SW 1271 (cell line): ENCODE results near the gene TRPT1.

Source experiments
- DNase-seq, 2 experiments: peaks; one replicate each; lab custom pipeline; 2025; lab: John Stamatoyannopoulos, UW

The TRPT1 gene

DNA sequence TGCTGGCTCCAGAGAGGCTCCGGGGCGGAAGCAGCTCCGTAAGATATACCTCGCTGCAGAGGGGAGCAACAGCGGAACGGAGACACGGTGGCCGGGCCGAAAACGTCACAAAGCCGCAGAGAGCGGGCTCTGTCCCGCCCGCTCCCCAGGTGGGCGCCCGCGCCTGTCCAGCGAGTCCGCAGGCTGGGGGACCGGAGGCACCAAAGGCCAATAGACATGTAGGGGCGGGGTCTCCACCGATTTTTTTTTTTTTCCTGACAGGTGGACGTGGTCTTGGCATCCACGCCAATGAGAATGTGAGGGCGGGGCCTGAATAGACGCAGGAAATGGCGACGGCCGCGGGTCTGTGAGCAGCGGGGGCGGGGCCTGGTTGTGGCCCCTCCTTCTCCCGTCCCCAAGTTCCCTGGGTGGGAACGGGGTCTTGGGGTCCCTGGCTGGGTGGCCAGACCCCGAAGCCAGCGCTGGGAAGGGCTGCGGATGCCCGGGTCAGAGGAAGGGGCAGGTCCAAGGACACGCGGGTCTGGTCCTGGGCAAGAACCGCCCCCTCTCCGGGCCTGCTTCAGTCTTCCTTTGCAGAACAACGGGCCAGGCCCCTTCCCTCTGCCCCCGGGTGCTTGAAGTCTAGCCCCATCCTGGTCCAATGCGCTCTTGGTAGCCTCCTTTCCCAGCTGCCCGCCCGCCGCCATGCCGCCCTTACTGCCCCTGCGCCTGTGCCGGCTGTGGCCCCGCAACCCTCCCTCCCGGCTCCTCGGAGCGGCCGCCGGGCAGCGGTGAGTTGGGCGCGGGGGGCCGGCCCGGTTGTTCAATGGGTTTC, 4.4 kb upstream of the TRPT1 start, which contains the start of gene DNAJC4:
Gene DNAJC4, plus strand, starts transcription at position 378 of the 814 bp plus-strand sequence. Its CDS starts 307 bp downstream, at position 685.
- DNase-seq, result peak; percentile 86 to 87

DNA sequence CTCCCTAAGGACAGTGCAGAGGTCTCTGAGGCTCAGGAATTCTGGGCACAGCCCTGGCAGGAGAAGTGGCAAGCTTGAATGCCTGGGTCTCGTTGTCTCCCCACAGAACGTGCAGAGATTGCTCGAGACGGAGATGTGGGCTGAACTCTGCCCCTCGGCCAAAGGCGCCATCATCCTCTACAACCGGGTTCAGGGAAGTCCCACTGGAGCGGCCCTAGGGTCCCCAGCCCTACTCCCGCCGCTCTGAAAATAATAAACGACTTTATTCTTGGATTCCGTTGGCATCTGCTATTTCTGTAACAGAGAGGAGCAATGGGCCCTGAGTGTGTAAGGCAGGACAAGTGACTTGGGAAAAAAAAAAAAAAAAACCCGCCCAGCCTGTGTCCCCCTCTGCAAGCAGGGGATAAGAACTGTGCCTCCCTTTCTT, 3.8 kb upstream of the TRPT1 start:
- no peak for DNase-seq

DNA sequence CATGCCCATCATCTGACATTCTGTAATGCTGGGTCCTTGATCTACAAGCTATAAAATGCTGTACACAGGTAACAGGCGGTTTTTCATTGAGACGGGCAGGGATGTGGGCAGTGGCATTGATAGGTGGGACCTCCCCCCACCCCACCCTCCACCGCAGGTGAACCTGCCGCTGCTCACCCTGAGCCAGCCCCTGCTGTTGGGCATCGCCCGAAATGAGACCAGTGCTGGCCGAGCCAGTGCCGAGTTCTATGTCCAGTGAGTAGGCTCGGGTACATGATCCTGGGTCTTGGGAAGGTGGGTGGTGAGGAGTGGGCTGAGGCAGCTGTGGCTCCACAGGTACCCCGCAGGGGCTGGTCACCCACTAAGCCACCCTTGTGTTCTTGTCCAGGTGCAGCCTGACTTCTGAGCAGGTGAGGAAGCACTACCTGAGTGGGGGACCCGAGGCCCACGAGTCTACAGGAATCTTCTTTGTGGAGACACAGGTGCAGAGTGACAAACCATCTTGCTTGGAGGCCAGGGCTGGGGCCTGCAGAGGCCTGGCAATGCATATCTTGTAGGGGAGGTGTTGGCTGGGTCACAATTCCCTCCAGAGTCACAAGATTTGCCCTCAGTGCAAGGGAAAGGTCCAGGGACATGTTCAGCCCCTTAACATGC, 3.2 kb upstream of the TRPT1 start:
- no peak for DNase-seq

DNA sequence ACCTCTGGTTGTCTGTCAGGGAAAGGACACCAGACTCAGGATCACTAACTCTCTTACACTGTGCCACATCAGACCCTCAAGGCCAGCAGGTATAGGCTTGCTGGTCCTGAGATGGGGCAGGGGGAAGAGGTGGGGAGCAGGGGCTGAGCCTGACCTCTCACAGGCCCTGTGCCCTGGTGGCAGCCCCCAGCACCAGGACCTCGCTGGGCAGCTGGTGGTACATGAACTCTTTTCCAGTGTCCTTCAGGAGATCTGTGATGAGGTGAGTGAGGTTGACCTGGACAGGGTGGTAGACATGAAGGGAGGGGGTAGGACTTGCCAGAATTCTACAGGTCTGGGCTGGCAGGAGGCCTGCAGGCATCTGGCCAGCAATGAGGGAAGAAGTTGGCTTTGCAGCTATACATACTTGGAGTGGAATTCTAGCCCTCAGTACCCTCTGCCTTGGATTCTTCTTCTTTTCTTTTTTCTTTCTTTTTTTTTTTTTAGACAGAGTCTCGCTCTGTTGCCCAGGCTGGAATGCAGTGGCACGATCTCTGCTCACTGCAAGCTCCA, 1.5 kb upstream of the TRPT1 start:
- DNase-seq, result no peak

DNA sequence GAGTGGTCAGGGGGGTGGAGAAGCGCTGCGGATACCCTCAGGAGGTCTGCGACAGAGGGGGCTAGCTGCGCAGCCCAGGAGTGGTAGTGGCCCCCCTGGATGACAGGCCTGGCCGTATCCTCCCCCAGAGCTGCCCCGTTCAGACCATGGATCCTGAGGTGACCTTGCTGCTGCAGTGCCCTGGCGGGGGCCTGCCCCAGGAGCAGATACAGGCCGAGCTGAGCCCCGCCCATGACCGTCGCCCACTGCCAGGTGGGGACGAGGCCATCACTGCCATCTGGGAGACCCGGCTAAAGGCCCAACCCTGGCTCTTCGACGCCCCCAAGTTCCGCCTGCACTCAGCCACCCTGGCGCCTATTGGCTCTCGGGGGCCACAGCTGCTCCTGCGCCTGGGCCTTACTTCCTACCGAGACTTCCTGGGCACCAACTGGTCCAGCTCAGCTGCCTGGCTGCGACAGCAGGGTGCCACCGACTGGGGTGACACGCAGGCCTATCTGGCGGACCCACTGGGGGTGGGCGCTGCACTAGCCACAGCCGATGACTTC, 593 bp upstream of the TRPT1 start:
- peak; percentile 44 to 58 for DNase-seq

DNA sequence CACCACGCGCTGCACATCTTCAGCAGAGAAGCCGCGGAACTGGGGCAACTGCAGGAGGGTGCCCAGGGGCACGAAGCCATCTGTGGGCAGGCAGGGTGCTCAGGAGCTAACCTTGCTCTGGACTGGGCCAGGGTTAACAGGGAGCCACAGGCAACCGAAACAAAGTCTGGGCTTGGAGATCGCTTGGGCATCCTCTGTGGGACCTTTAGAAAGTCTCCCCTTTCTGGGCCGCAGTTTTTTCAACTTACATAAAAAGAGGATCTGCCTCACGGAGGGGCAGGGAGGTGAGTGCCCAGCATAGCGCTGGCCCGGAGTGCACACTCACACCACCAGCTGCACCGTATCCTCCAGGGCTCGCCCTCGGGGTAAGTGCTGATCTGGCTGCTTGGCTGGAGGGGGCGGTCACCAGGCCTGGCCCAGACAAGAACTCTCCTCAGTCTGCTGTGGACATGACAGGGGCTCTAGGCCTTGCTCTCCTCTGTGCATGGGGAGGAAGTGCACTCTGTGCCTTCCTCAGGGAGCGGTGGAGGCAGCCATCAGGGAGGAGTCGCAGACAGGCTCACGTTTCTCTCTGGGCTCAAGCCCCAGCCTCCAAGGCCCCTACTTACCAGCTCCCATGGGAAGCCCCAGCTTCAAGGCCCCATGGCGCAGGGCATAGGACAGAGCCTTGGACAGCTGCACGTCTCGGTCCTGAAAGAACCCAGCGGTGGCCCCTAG, 937 bp downstream of the TRPT1 start:
- DNase-seq, result no peak

DNA sequence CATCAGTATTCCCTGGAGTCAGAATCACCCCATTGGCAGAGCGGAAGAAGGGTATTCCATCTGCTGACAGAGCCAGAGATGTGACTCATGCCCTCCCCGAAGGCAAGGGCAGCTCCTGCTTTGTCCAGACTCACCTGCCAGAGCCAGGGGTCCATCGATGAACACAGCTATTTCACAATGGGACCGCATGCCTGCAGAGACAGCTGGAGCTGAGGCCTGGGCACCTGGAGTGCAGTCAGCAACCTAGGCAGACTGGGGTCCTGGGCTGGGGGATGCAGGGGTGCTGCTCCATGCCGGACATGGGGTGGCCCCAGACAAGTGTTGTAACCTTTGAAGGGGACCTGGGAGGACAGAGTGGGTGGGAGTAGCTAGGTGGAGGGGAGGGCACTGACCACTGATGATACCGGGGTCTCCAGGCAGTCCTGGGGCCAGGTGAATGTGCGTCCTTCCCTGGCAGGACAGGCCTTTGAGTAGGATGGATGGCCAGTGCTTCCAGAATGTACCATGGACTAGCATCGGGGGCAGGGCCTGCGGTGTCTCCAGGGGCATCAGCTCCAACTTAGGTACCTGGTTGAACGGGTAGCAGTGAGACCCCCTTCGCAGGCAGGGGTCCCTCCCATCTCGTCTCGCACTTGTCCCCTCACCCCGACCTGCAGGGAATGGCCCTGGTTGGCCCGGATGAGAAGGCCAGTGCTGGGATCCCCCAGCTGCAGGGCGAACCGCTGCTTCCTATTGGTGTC, 1.7 kb downstream of the TRPT1 start:
- DNase-seq, result no peak

DNA sequence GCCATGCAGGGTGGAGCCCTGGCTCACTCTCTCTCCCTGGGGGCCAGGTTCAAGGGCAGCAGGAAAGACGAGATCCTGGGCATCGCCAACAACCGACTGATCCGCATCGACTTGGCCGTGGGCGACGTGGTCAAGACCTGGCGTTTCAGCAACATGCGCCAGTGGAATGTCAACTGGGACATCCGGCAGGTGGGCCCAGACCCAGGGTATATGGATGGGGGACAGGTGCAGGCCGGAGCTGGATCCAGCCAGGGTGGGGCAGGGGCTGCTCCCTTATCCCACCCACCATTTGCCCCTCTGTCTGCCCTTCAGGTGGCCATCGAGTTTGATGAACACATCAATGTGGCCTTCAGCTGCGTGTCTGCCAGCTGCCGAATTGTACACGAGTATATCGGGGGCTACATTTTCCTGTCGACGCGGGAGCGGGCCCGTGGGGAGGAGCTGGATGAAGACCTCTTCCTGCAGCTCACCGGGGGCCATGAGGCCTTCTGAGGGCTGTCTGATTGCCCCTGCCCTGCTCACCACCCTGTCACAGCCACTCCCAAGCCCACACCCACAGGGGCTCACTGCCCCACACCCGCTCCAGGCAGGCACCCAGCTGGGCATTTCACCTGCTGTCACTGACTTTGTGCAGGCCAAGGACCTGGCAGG, 2.9 kb downstream of the TRPT1 start:
- no peak for DNase-seq

DNA sequence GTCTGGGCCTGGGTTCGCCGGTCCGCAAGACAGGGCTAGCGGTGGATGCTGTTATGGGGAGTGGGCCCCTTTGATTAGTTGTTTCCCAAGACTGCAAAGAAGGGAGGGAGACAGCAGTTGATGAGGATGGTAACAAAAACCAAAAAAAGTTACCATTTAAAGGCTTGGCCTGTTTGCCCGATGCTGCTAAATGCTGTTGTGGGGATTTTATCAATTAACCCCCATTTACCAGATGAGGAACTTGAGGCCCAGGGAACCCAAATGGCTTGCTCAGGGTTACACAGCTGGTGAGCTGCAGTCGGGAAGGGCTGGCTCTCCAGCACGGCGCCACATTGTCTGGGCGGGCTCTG, 3.4 kb downstream of the TRPT1 start:
- no peak for DNase-seq

DNA sequence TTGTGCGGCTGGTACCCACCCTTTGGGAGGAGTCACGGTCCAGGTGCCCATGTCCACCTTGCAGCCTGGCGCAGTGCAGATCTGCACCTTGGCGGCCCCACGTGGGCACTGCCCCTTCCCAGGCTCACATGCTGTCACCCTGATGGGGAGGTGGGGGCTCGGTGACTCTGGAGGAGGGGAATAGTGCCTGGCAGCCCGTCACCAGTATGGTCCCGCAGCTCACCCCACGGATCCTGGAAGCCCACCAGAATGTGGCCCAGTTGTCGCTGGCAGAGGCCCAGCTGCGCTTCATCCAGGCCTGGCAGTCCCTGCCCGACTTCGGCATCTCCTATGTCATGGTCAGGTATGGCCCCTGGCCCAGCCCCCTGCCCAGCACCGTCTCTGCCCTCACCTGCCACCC, 5.2 kb downstream of the TRPT1 start:
- no peak for DNase-seq

DNA sequence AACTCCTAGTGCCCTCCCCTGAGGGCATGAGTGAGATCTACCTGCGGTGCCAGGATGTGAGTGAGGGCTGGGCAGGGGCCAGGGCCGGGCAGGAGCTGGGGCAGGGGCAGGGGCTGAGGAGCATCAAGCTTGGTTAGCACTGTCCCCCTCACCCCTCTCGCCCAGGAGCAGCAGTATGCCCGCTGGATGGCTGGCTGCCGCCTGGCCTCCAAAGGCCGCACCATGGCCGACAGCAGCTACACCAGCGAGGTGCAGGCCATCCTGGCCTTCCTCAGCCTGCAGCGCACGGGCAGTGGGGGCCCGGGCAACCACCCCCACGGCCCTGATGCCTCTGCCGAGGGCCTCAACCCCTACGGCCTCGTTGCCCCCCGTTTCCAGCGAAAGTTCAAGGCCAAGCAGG, 5.7 kb downstream of the TRPT1 start:
- no peak for DNase-seq

DNA sequence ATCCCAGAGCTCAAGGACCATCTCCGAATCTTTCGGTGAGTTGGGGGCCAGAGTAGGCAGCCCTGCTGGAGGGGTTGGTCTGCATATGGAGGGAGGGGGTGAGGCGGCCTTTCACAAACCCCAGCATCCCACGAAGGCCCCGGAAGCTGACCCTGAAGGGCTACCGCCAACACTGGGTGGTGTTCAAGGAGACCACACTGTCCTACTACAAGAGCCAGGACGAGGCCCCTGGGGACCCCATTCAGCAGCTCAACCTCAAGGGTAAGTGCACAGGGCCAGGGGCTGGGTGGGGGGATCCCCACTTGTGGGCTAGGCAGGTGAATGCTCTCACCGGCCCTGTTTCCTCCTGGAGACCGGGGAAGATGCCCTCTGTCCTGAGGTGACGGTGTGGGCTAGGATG, 6.2 kb downstream of the TRPT1 start:
- DNase-seq, result no peak

DNA sequence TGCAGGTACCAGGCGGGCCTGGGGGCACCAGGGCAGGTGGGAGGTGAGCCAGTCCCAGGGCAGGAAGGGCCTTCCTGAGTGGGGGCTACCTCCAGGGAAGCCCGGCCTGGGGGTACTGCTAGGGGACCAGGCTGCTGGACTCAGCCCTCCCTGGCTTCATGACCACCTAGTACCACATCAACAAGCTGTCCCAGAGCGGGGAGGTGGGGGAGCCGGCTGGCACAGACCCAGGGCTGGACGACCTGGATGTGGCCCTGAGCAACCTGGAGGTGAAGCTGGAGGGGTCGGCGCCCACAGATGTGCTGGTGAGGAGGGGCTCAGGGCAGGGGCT, 6.7 kb downstream of the TRPT1 start:
- no peak for DNase-seq

DNA sequence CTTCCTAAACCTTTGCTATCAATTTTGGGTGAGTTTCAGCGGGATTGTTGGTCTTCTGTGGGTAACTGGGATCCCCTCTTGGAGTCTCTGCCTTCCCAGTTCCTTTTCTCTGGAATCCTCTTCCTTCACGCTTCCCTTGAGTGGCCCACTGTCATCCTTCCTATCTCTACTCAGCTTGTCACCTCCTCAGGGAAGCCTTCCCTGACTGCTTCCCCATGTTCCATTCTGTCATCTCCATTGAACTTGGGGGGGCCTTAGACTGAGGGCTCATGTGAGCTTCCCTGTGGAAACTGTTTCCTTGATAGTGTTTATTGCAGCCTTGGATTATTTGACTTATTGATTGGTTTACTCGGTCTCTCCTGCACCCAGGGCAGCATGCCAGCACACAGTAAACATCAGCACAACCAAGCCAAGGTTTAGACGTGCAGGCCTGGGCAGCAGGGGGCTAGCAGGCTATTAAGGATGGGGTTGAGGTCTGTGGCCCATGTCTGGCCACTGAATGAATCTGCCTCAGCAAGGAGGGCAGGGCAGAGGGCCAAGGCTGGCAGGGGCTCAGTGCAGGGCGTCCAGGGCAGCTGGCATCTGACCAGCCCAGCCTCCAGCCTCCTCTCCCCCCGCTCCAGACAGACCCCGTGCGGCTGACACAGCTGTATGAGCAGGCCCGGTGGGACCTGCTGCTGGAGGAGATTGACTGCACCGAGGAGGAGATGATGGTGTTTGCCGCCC, 7.2 kb downstream of the TRPT1 start:
- DNase-seq, result no peak

DNA sequence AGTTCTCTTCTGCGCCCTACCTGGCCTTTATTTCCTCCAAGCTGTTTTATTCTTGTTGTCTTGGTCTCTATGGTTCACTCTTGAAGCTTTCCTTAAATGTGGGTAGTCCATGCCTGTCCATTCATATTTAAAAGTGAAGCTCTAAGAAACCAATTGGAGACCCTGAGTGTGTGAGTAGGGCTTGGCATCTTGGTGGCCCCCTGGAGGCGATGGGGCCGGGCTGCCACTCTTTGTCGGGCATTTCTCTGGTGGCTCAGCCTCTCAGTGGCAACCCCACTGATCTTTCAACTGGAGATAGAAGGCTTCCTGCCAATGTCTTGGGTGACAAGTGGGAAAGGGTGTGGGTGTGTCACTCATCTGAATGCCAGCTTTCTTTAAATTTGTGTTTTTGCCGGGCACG, 9.1 kb downstream of the TRPT1 start:
- no peak for DNase-seq

DNA sequence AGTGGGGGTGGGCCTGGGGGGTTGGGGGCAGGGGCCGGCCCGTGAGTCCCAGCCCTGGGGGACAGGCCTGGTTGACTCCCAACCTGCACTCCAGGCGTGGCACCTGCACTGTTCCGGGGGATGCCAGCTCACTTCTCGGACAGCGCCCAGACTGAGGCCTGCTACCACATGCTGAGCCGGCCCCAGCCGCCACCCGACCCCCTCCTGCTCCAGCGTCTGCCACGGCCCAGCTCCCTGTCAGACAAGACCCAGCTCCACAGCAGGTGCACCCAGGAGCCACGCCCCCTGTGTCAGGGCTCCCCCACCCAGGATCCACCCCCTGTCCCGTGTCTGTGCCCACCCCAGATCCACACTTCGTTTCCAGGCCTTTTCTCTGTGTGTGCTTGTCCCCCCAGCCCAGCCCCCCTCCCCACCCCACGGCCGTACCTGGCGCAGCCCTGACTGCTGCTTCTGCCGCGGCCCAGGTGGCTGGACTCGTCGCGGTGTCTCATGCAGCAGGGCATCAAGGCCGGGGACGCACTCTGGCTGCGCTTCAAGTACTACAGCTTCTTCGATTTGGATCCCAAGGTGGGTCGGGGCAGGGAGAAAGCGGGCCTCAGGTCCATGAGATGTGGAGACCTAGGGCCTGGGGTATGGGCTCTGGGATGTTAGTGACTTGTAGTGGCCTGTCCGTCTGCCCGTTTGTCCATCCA, 14.7 kb downstream of the TRPT1 start:
- DNase-seq, result no peak

DNA sequence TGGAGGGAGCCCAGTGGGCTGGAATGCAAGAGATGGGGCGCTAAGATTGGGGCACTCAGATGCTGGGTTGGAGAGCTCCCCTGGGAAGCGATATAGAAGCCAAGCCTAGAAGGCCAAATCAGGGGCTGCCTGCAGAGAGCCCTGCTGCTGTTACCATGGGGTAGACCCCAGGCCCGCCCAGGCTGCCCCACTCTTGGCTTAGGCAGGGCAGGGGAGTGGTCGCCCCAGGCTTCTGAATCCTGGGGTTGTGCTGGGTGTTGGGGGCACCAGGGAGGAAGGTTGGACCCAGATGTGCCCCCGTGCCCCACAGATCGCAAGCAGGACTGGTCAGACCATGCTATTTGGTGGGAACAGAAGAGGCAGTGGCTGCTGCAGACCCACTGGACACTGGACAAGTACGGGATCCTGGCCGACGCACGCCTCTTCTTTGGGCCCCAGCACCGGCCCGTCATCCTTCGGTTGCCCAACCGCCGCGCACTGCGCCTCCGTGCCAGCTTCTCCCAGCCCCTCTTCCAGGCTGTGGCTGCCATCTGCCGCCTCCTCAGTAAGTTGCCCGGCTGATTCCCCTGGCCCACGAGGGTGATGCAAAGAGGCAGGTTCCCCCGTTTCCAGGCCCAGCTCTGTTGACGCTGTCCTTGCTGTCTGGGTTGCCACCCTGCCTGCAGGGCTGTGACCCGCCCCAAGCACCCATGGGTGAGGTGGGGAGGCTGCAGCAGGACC, 15.5 kb downstream of the TRPT1 start:
- DNase-seq, result no peak

DNA sequence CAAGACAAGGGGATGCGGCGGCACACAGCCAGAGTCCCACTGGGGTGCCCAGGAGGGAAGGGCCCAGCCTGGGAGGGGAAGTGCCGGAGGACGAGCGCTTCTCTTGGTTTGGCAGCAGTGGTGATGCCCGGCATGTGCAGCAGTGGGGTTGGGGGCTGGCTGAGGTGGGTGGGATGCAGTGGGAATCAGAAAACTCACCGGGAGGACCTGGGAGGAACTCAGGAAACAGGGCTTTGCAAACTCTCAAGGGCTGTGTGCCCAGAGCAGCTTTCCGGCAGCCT, 16.5 kb downstream of the TRPT1 start:
- DNase-seq, result no peak

DNA sequence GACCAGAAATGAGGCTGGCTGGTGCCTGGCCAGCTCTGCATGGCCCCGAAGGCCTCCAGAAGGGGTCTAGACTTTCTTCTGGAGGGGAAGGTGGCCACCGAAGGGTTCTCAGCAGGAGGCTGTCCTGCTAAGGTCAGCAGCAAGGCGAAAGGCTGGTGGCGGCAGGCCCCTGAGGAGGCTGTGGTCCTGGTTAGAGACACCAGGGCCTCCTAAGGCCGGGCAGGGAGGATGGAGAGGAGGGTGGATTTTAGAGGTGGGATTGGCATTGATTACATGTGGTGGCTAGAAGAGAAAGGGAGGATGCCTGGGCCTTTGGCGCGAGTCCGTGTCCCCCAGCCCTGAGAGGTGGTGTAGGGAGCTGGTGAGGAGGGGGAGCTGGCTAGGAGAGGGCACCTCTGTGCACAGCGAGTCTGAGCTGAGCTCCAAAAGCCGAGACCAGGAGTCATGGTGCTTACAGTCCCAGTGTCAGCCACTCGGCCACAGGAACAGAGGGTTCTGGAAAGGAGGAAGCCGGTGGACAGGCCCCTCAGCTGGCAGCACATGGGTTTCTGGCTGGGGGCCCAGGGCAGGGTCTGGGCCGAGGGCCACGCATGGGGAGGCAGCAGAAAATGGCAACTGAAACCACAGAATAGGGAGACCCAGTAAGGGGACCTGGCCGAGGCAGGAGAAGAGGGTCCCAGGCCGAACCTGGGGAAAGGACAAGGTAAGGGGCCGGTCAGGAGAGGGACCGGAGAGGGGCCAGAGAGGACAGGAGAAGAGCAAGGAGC, 17.0 kb downstream of the TRPT1 start:
- DNase-seq, result no peak
